Ramos (cell line): ENCODE measurements around the gene JARID2.
"Not testable (repeated sequence)": the region's sequence is repeated elsewhere in the genome, so short reads cannot be mapped to it uniquely, and the experiment has no call there.

Experiments used
- in situ Hi-C: fragments of 300-500 bp; cut with MboI; formaldehyde crosslinking; loops from one replicate; pipeline ENCODE4 v1.14.3; 2022; ENCODE audit warnings: low sequenced_read_pairs; ENCODE audit not compliant: unreplicated experiment

Gene JARID2

DNA sequence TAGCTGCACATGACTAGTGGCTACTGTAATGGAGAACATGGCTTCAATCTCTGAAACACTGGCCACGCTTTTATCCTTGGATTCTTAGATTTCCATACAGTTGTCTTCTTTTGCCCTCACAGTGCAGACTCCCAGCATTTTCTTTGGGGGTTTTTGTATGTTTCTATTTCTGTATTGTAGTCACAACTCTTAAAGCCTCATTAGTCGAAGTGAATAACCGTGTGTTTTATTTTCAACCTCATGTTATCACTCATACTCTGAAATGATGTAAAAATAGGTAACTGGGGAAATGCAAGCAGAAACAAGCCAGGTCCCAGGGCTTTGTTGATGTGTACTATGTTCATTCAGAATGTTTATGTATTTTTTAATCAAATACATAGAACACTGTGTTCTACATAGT, 162.9 kb downstream of the JARID2 start:
- in situ Hi-C loops, result no loop called here

DNA sequence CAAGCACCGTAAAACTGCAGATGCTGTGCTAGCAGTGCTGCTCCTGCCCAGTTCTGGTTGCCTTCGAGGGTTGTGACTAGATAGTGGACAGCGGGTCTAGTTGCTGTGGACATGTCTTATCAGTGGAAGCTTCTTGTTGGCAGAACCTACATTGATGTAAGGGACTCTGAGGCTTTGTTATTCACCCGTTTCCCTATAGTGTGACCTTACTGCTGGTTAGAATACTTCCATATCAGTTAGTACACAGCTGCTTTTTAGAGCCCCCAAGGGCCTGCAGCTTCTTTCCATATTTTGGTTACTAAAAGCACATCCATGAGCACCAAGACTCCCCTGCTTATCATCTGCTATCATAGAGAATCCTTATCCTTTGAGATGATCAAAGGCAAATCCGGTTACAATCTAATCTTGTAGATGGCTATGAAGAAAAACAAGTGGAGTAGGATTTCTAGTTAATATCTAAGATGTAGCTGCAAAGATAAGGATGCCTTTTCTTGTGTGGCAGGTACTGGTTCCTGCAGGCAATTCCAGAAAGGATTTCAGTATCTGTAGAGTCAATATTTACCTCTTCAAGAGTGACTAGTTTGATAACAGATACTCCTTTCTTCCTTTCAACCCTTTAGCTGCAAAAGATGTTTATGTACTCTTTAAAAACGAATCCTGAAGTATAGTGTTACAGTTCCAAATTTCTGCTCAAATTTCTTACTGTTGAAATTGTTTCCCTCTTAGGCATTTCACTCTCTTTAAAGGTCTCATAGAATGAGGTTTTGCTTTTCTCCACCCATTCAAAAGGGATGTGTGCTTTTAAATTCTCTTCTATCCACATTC, 163.6 kb downstream of the JARID2 start:
- in situ Hi-C loops, result no loop called here

- in situ Hi-C loops, result no loop called here
These were observed 164.2 kb downstream of the JARID2 start for GRCh38 chr6:15410126-15410391.

DNA sequence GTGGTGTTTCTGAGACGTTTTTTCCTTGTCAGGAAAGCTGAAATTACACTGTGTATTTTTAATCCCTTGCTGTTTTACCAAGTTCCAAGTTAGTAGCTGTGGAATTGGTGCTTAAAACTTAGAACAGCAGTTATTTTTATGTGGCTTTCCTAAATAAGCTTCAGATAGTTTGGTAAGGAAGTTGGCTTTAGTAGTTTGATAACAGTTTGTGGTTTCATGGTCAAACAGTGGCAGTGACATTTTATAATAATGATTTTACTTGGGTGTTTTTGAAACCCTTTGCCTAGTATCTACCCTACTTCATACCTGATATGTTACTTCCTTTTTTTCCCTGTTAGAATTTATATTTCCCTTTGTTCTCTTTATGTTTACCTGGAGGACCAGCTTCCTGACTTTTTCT, 164.9 kb downstream of the JARID2 start:
- in situ Hi-C loops, result no loop called here

DNA sequence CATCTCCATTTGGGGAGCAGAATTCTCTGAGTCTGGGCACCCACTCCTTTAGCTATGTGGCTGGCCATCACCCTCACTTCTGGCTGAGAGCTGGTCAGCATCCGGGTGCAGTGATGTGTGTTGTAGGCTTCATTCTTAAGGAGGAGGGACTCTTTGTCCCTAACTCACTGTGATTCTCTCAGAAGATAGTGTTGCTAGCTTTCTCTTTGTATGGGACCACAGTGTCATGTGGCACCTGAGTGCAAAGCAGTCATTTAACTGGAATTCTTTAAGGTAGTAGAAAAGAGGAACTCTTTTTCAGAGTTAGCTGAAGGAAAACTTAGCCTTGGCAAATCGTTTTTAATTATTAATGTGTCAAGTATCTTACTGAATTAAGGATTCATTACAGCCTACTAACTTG, 165.9 kb downstream of the JARID2 start:
- in situ Hi-C loops, result no loop called here

- in situ Hi-C loops, result no loop called here
These were observed 166.9 kb downstream of the JARID2 start for GRCh38 chr6:15412767-15413166.

DNA sequence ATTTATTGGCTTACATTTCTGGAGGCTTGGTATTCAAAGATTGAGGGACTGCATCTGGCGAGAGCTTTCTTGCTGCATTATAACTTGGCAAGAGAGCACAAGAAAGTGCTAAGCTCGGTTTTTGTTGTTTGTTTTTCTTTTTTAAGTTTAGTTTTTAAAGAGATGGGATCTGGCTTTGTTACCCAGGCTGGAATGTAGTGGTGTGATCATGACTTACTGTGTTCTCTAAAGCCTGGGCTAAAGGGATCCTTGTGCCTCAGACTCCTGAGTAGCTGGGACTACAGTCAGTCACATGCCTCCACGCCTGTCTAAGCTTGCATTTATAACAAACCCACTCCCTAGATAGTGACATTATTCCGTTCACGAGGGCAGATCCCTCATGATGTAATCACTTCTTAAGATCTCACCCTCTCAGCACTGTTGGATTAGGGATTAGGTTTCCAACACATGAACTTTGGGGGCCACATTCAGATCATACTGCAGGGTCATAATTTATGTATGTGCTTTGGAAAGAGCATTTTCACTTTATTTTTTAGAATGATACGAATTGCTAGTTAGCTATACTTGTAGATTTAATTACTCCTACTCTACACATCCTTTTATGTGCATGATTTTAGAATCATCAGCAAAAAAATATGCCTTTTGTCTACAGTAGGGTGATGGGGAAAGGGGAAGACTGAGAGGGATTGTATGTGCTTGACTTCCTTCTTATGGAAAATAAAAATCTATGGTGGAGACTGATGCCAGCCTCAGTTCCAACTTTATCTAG, 167.8 kb downstream of the JARID2 start:
- in situ Hi-C loops, result no loop called here

GRCh38 chr6:15414235-15414612, 168.4 kb downstream of the JARID2 start:
- in situ Hi-C loops, result no loop called here

DNA sequence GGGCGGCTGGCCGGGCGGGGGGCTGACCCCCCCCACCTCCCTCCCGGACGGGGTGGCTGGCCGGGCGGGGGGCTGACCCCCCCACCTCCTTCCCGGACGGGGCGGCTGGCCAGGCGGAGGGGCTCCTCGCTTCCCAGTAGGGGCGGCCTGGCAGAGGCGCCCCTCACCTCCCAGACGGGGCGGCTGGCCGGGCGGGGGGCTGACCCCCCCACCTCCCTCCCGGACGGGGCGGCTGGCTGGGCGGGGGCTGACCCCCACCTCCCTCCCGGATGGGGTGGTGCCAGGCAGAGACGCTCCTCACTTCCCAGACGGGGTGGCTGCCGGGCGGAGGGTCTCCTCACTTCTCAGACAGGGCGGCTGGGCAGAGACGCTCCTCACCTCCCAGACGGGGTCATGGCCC, 169.8 kb downstream of the JARID2 start:
- in situ Hi-C loops, result not testable (repeated sequence)

DNA sequence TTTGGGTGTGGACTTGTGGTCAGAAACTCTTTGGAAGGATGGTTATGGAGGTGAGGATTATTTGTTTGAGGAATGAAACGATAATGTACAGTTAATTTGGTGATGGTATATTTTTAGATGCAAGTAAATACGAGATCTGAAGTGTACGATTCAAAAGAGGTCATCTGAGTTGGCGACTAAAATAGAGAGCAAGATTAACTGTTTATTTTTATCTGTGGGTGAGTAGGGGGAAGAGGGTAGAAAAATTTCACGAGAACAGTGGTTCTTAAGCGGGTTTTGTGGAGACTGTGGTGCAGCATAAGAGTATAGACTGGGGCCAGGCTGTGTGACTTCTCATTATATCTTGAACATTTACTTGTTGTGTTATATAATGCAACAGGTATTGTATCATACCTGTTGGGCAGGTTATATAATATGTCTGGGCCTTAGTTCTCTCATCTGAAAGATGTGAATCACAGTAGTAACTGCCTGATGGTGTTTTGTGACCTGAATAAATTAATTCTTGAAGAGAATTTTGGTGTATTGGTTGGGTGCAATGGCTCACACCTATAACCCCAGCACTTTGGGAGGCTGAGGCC, 171.2 kb downstream of the JARID2 start:
- in situ Hi-C loops, result no loop called here

- in situ Hi-C loops, result no loop called here
These were observed 171.9 kb downstream of the JARID2 start for GRCh38 chr6:15417811-15418210.

- in situ Hi-C loops, result no loop called here
These were observed 173.6 kb downstream of the JARID2 start for GRCh38 chr6:15419493-15419892.

GRCh38 chr6:15420959-15421438, 175.1 kb downstream of the JARID2 start:
- in situ Hi-C loops, result no loop called here

- in situ Hi-C loops, result no loop called here
These were observed 176.3 kb downstream of the JARID2 start for GRCh38 chr6:15421945-15422733.

DNA sequence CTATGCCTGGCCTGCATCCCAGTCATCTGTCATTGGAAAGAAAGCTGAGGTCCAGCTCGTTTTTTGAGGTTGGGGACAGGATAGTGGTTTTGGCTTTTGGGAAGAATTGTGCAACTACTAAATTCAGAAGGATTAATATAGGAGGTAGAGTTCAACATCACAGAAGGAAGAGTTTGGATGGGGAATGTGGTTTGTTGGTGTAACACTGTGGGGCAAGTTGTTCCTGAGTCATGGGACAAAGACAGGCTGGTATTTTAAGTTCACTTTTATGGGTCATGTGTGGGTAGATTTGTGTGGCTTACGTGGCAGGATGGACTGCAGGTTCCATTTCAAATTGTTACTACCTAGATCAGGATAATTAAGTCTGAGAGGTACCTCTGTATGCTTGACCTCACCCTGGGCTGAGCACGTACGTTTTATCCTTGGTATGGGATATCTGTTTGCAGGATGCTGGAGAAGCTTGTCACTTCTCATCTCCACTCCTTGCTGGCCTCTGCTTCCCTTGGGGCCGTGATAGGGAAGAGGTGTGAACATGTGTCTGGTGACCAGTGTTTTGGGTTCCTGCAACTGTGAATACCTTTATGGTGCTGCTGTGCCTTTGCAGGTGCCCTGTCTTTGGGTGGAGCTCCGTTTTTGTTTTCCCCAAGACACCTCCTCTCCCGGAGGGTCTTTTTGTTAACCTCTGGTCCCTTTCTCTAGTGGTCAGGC, 177.6 kb downstream of the JARID2 start:
- in situ Hi-C loops, result no loop called here

DNA sequence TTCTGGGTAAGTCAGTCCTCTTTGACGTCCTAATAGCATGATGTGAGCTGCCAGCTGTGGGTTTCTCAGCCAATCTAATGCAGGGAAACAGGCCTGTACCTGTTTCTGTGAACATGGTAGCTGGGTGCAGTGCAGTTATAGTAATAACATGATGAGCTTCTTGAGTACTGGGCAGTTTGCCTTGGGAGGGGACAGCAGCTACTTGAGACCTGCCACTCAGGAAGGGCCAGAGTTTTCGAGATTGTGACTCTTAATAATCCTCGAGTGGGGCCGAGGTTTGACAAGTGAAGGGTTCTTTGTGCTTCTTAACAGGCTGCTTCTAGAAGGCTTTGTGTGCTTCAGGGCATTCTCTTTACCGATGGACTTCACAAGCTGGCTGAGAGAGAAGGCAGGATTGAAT, 180.1 kb downstream of the JARID2 start:
- in situ Hi-C loops, result no loop called here

- in situ Hi-C loops, result no loop called here
These were observed 180.5 kb downstream of the JARID2 start for GRCh38 chr6:15426395-15426794.

- in situ Hi-C loops, result no loop called here
These were observed 181.0 kb downstream of the JARID2 start for GRCh38 chr6:15426901-15427300.

DNA sequence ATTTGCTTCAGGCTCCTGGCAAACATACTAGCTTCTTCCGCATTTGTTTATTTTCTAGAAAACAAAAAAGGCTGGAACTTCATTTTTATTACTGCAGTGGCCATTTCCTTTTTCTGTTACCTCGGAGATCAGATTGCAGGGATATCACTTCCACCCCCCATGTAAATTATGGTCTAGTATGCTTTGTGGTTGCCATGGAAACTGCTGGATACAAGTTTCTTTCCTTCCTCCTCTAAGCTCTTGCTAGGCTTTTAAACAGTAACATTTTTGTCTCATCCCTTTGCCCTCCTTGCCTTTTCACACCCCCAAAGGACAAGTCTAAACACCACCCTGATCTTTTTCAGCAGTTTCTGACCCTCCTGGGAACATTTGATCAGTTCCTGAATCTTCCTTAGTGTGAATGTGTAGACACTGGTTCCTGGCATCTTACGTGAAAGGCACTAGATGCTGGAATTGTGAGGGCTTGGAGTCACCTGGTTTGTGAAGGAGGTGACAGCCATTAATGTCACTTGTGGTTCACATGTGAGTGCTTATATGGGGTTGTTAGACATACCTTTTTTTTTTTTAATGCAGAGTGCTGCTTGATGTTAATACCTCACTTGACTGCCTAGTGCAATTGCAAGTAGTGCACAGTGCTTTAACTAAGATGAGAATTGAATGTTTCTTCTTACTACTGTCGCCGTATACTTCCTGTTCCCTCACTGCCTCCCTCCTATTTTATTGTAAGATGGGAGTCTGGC, 181.6 kb downstream of the JARID2 start:
- in situ Hi-C loops, result no loop called here
